Fibroblast of the conjunctiva (primary cell): ENCODE measurements around the gene VTI1A.
"Not testable (repeated sequence)": the region's sequence is repeated elsewhere in the genome, so short reads cannot be mapped to it uniquely, and the experiment has no call there.

Experiments used
- DNase-seq: peaks from one replicate; pipeline ENCODE4 v3.0.0-alpha.2; 2010; ENCODE audit warnings: low read depth

Gene VTI1A

DNA sequence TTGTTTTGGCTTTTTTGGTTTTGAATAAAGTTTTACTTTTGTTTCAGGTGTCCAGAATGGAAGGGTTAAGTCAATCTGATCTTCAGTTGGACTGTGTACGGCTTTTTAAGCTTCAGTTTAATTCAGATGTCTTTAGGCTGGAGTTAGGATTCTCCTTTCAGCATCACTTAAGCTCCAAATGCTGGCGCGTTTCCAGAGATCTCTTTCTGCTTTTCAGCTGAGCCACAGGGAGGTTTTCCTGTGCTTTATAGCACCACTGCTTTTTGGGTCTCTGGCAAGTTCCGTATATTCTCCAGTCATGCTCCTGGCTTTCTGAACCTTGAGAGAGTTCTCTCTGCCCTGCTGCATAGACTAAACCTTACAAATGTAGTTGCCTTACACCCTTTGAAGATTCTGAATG is 60.0 kb downstream of the VTI1A start:
- DNase-seq = no peak

DNA sequence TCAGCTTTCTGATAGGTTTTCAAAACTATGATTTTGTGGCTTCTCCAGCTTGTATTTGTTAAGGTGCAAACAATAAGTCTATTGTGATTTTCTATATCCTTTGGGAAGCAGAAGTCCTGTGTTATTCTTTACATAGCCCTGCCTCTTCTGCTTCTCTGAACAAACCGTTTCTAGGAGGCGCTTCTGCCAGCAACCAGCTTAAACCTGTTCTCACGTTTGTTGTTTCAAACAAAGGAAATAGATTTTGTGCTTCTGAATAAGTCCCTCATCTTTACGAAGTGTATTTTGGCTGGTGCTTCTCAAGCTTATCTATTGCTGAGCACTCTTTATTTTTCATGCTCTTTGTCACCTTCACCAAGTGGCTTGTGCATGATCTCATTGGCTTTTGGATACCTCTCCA is 61.0 kb downstream of the VTI1A start:
- no peak for DNase-seq

DNA sequence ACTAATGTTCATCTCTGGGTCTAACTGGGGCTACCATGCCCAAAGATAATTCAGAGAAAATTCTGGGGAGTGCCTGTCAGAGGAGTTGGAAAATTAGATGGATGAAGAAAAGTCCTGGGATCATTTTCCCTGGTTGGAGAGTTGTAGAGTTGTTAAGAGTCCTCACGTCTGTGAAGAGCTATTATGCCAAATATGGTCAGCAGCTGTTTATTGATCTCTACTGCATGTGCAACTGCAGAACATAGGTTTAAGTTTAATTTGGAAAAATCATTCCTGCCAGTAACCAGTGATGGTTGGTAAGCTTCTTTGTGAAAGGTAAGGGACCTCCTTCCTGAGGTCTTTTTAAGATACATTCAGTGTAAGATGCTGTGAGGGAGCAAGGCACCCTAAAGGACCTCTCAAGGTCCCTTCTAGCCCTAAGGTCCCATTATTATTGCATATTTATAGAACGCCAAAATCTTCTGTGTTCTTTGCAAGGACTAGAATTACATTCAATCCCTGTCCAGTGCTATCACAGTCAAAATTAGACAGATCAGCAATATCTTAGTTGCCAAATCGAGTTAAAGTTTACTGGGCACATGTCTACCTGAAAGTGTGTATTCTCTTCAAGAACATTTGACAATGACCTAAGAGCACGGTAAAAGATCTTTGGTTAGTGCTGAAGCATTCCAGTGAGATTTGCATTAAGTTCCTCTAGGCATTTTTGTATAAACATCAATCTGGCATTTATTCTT is 62.7 kb downstream of the VTI1A start:
- DNase-seq = no peak

DNA sequence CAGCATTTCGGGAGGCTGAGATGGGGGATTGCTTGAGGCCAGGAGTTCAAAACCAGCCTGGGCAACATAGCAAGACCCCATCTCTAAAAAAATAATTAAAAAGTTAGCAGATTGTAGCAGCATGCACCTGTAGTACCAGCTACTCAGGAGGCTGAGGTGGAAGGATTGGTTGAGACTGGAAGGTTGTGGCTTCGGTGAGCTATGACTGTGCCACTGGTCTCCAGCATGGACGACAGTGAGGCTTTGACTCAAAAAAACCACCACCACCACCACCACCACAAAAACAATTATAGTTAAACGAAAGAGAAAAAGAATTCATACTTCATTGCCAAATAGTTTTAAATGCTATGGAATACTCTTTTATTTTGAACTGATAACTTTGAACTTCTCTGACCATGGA is 63.4 kb downstream of the VTI1A start:
- no peak for DNase-seq

DNA sequence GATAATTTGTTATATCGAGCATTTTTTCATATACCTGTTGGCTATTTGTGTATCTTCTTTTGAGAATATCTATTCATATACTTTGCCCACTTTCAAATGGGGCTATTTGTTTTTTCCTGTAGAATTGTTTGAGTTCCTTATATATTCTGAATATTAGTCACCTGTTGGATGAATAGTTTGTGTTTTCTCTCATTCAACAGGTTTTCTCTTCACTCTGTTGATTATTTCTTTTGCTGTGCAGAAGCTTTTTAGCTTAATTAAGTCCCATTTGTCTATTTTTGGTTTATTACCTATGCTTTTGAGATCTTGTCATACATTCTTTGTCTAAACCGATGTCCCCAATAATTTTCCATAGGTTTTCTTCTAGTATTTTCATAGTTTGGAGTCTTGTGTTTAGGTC is 65.3 kb downstream of the VTI1A start:
- DNase-seq = no peak

DNA sequence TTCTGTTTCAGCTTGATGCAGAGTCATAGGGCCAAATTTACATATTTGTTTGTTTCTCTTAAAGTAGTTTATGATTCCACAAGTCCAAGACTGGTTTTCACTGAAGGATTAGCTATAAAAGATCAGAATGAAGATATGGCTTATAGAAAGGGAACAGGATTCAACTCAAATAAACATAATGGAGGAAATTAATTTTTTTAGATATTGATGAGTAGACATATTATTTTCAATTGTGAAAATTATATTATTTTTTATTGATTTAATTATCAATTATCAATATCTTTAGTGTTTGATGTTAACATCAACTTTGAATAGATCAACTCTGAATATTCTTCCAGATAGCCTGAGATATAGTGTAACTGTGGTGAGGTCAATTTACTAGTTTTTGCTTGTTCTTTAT is 68.1 kb downstream of the VTI1A start:
- DNase-seq = no peak

DNA sequence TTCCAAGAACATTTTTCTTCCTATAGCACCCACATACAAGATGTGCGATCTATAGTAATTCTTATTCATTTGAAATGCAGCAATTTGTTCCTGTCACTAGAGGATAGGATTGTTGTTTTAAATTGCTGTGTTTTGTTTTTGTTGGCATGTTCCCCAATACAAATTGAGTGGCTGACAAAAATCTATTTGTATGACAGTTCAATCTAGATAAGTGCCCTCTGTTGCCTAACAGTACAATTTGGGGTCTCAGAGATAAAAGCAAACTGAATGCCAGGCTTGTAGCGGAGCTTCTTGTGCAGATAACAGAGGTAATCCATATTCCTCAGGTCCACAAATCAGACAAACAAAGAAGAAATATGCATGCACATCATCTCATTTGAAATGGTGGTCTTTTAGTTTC is 68.8 kb downstream of the VTI1A start:
- DNase-seq = no peak

DNA sequence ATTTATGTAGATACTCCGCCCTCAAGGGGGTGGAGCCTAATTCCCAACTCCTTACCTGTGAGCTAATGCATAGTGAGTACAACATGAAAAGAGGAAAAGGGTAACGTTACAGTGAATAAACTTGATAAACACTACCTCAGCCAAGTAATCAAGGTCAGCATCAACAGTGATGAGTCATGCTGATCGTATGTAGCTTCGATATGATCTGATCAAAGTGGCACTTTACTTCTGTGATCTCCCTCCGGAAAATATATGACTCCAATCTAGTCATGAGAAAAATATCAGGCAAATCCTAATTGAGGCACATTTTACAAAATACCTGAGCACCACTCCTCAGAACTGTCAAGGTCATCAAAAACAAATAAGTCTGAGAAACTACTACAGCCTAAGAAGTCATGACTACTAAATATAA is 70.4 kb downstream of the VTI1A start:
- no peak for DNase-seq

DNA sequence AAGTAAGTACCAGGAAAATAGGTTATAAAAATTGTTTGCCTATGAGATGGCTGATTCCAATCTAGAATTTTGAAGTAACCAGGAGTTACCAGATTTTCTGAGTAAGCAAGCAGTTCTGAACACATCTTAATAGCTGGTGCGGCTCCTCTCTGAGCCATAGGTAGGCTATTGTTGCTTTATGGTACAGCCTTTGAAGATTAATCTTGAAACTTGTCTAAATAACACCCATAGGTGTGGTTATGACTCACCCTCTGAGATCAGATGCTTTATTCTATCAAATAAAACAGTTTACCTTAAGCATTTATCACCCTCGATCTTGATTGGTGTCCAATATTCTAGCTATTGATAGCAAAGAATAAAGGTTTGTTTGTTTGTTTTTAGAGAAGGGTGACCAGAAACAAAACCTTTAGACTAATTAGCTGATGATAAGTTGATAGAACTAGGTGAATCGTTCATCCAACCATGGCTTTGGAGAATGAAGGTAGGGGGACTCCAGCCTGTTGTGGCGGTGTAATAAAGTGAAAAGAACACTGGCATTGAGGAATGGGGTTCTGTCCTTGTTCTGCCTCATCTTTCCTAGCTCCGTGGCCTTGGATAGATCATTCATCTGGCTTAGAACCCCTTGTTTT is 72.2 kb downstream of the VTI1A start:
- DNase-seq = no peak

DNA sequence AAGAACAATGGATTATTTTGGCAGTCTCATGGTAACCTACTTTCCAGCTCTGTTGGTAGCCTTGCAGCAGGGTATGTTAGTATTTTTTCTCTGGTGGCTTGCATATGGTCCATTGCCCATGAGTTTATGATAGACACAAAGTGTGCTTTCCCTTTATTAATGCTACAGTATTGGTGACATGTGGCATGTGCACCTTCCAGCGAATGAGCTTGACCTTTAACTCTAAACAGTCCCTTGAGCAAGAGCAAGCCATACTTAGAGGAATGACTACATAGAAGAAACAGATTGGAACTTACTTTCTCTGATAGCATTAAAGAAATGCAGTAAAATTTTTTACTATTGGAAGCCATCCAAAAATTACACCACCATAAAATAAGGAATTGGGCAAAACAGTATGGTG is 73.9 kb downstream of the VTI1A start:
- no peak for DNase-seq

DNA sequence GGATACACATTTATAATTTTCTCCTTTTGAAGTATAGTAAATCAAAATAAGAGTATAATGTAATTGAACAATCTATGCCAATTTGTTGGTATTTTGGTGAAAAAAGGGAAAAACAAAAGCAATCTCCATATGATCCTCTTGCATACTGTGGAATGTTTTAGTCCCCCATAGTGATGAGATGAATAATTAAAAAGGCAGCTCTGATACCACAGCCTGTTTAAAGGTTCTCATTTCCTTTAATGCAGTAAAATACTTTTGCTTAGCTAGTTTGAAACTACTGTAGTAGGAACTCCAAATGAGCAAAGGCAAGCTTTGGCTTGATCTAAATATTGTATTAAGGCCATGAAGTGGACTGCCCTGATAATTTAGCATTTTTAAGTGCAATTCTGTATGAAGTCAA is 77.6 kb downstream of the VTI1A start:
- DNase-seq = no peak

DNA sequence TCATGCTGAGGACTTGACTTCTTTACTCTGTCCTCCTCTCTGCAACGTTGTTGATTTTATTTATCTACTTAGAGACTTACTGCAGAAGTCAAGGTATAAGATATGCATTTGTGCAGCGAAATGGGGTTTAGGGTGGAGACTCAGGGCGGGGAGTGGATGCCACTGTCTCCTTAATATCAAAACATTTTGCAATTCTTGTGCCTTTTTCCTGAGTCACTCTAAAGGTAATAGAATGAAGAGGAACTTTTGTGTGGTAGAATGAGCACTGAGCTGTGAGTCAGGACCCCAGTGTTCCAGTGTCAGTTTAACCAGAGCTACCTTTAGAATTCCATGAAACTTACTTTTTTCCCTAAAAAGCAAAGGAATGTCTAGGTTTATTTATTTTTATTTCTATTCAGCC is 78.2 kb downstream of the VTI1A start:
- no peak for DNase-seq

DNA sequence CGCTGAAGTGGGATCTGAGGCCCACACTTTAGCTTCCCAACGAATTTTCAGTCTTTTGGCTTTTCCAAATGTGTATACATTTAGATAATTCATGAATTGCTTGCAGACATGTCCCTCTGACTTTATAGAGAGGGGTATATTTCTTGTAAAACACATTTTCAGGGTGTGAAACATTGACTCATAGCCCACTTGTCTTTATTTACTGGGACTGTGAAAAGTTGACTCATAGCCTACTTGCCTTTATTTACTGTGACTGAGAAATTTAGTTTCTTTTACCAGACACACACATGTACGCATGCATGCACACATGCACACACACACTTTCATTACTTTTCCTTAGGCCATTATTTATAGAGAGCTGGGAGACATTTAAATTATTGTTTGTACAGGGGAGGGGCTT is 79.1 kb downstream of the VTI1A start:
- no peak for DNase-seq

DNA sequence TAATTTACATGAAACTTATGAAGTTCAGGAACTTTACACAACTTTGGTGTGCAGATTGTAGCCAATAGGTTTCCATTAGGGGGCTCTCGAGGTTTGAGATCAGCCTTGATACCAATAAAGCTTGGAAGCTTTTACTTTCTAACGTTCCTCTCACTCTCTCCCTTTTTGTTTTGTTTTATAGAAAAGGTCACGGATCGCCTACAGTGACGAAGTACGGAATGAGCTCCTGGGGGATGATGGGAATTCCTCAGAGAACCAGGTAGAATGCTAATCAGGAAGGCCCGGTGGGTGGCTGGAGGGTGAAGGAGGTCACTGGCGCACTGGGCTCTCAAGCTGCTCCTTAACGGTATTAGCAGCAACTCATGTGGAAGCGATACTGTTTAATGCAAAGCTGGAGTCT is 79.9 kb downstream of the VTI1A start:
- DNase-seq = no peak

DNA sequence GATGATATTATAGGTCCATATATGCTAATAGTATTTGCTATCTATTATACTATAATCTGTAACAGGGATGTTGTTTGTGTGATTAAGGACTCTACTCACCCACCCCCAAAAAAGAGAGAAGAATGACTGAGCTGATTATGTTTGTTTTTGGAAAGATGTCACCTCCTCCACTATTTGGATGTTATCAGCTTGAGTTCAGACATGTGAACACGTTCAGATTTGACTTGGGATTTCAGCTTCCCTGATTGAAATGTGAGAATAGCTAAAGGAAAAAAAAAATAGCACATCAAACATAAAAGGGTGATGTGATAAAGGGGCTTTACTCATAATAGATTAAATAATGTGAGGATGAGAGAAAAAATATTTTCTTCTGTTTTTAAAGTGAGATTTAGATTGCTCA is 81.2 kb downstream of the VTI1A start:
- DNase-seq = no peak

DNA sequence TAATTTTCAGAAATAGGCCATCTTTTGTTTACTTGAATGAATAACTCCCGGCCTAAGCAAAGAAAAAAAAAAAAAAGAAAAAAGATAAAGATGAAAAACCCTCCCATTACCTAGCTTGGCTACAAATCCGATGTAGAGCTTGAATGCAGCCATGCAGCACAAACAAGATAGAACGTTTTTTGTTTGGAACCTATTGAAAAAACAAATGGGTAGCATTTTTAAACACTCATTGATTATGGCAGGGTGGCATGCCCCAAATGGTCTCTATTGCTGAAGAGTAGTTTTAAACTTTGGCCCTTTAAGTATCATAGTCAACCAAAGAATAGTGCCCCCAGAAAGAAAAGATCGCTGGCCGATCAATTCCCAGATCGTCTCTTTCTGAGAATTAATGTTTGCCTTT is 84.4 kb downstream of the VTI1A start:
- no peak for DNase-seq

DNA sequence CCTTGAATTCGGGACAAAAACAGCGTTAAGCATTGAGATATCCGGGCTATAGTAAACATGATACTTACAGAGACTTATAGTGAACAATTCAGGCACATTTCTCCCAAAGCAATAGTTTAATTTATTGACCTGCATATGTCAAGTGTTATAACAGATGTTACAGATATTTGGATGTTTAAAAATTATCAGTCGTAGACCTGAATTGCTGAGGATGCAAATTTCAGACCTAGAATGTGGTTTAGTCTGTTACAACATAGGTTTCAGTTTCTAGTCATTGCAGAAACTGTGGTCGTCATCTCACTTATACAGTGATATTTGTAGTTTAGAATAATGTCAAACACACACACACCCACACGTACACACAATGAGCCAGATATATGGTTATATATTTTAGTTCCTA is 85.2 kb downstream of the VTI1A start:
- DNase-seq = no peak

DNA sequence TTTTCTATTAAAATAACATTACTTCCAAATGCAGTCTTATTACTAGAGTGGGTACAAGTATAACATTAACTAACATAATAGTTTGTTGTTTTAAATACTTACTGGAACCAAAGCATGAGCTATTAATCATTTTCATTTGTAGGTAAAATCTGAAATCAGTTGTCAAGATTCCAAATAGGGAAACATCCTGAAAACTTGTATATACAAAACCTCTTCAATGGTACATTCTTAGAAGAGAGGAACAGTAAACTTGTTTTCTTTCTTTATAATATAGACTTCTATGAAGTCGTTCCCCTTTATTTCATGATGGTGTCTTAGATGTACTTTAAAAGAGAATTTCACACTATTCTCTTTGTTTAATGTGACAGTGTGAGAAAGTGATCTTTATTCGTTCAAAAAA is 85.9 kb downstream of the VTI1A start:
- no peak for DNase-seq

DNA sequence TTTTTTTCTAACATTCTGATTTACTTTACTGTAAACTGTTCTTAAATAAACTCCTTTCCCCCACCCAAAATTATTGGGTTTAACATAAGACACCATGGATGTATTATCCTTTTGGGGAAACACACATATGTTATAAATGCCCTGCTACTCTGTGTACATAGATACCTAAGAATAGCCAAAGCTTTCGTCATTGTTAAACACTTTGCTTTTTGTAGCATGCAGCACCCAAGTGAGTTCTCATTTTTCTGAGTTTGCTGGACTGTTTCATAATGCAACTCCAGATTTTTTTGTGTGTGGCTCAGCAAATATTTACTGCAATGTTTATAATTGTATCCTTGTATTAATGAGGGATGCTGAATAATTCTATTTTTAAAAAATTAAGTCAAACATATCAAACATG is 86.9 kb downstream of the VTI1A start:
- no peak for DNase-seq

DNA sequence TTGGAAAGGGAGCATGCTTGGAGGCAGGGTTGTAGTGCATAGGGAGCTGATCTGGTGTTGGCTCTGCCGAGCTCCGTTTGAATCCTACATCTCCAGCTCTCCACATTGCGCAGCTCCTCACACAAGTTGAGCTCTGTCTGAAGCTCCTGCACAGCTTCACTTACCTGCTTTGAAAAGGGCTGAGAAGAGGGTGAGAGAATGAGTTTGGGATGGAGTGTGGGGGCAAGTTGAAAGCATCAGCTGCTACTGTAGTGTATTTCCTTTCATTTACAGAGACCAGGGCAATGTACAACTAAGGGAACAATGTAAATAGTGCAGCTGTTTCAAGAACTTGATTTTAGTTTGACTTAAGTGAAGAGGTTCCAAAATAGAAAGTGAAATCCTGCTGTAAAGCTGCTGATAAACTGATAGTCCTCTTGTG is 88.5 kb downstream of the VTI1A start:
- DNase-seq = no peak

DNA sequence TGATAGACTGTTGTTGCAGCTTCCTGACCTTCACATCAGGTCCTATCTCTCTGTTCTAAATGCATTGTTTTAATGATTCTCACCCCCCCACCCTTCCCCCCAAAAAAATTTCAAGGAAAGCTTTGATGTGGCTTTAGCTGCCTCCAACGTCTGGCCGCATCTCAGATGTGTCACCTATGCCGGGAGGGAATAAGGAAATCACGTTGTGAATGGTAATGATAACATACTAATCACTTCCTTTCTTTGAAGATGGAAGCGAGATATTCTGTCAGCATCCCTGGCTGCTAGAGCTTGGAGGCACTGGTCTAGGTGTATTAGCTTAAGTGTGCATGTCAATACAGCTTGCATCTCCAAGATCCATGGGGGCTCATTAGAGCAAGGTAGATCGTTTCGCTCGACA is 89.6 kb downstream of the VTI1A start:
- DNase-seq = no peak

DNA sequence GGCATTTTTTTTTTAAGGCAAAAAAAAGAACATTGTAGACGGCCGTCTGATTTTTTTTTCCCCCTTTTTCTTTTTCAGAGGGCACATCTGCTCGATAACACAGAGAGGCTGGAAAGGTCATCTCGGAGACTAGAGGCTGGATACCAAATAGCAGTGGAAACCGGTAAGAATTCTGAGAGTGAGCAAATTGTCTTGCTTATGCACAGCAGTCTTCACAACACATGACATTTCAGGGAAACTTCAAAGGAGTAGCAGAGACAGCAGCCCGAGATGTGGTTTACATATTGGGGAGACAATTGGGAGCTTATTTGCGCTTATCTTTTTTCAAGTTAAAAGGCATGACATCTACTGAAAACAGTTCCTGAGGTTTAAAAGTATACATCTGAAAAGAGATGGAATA is 91.2 kb downstream of the VTI1A start:
- DNase-seq = no peak

DNA sequence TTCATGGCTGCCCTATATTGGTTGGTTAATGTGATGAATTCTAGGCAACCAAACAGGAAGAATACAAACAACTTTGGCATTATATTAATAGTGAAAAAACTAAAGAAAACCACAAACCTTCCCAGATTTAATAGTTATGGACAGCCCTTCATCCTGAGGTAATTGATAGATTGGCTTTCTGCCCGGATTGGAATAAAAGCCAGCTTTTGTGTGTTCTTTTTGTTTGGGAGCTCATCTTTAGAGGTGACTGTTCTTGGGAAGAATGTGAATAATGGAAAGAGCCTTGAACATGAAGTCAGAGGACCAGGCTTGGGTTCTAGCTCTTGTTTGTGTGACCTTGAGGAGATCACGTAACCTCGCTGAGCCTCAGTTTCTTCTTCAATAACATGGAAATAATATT is 92.3 kb downstream of the VTI1A start:
- DNase-seq = no peak

DNA sequence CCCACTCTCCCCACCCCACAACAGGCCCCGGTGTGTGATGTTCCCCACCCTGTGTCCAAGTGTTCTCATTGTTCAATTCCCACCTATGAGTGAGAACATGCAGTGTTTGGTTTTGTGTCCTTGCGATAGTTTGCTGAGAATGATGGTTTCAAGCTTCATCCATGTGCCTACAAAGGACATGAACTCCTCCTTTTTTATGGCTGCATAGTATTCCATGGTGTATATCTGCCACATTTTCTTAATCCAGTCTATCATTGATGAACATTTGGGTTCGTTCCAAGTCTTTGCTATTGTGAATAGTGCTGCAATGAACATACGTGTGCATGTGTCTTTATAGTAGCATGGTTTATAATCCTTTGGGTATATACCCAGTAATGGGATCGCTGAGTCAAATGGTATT is 95.8 kb downstream of the VTI1A start:
- DNase-seq = not testable (repeated sequence)
